ENCODE data around the gene TMOD1.
A peak's percentile ranks its signal among the peaks of the same experiment; 100 is the strongest.

TMOD1 gene

DNA sequence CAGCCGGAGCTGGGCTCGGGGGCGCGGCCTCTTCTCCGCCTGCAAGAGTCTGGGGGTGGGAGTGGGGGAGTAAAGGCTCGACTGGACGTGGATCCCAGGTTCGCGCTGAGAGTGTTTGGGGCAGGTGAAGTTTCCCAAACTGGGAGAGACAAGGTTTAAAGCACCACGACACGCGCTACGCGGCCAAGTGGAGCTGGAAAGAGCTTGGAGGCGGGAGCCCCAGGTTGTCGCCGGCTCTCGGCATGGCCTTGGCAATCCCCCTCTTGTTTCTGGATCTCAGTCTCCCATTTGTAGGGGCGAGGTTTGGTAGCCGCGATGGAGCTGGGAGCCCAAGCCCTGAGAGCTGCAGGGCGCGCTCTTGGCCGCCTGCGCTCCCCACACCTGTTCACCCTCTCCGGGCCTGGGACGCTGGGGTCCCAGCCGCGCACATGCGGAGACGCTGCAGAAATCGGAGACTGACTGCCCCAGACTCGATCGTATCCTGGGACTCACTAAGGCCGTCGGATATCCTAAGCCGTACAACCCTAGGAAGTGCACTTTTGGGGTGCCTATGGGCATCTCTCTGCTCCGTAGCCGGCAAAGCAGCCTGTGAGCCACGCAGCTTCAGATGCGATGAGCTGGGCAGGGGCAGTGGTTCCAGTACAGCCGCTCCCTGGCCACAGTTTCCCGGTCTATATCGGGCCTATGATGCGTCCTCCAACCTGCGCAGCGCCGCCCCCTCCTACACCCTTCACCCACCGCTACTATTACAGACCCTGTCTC lies 937 bp downstream of the TMOD1 start:
- peak; percentile 9 to 28 for DNase-seq (ENCODE audit: low read depth in 1 of 2, low spot score in 1 of 2)
- TF ChIP-seq JUND (IDR thresholded peaks at IDR 0.05; ENCODE audit: low read depth): no peak
- in situ Hi-C loops (cut with HindIII; ENCODE audit: low pct_unique_long_range_greater_than_20kb, low sequenced_read_pairs): no loop called here

DNA sequence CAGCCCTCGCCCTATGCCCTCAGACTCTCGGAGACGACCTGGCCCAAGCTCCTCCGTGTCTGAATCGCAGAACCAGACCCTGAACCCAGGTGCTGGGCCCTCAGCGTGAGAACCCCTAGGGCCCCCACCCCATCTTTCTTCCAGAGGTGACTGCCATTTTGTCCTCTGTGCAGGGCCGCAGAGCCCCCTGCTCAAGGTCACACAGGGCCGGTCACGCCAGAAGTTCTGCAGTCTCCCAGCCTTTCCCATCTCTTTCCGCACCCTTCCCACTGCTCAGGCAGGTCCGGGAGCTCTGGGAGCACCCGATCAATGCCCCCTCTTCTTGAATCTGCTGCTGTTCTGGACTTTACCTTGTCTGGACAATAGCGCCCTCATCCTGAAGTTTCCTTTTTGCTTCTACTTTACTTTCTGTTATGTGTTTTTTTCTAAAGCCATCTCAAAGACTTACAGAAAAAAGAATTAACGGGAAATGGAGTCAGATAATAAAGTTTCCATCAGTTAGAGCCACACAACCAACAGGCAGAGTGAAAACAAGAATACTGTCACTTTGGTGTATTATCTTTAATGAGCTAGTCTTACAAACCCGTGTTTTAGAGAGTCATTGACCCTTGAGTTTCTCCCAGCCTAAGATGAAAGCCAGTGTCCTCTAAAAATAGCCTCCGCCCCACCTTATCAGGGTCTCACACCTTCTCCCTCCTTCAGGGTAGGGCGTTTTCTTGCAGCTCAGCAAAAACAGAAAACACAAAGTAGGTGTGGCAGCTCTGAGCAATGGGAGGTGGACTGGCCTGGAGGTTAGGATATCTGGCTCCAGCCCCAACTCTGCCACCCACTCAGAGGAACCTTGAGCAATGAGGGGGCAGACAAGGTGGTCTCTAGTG lies 1.8 kb downstream of the TMOD1 start:
- in situ Hi-C loops (cut with HindIII; ENCODE audit: low pct_unique_long_range_greater_than_20kb, low sequenced_read_pairs): no loop called here
- DNase-seq (ENCODE audit: low read depth in 1 of 2, low spot score in 1 of 2): no peak
- no peak for TF ChIP-seq JUND (IDR thresholded peaks at IDR 0.05; ENCODE audit: low read depth)

DNA sequence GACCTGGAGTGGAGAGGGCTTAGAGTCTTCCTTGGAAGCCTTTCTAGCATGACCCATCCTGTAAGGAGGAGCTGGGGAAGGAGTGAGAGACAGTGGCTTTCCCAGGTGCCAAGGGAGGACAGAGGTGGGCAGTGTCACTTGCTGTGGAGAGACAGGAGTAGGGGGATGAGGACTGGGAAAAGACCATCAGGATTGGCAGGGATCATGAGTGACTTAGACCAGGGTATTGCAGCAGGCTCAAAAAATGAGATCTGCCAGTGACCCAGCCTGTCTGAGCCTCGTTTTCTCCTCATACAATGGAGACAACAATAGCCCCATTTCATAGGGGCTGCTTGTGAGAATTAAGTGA lies 2.4 kb downstream of the TMOD1 start:
- no peak for DNase-seq (ENCODE audit: low read depth in 1 of 2, low spot score in 1 of 2)
- TF ChIP-seq JUND (IDR thresholded peaks at IDR 0.05; ENCODE audit: low read depth): no peak
- in situ Hi-C loops (cut with HindIII; ENCODE audit: low pct_unique_long_range_greater_than_20kb, low sequenced_read_pairs): no loop called here

DNA sequence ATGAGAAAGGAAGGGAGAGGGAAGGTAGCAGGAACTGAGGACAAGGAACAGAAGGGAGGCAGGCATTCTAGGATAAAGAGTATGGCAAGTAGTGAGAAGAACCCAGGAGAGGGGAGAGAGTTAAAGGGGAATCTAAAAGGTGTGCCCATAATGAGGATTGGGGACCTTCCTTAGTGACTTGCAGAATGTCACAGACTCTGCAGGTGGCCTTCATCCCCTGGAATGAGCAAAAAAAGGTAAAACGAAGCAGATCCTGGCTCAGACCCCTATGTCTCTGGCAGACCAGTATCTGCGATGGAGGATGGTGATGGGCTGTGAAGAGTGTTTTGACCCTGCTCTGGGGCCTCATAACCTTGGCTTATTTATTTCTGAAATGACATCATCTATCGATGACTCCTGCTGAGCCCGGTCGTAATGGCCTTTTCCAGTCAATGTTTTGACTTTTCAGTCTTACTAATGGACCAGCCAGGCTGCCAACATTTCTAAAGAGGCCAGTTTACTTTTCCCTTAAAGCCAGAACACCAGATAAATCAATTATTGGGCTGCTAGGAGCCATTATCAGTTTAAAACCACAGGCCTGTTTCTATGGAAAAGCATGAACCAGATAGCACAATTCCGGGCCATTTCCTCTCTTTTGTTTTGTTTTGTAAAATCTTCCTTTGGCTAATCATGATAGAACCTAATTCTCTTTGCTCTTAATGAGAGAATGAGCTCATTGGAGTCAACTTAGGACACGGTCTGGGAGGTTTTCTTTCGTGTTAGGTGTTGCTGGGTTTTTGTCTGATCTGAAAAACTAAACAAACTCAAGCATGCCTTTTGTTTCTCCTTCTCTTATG lies 3.1 kb downstream of the TMOD1 start:
- no peak for TF ChIP-seq JUND (IDR thresholded peaks at IDR 0.05; ENCODE audit: low read depth)
- in situ Hi-C loops (cut with HindIII; ENCODE audit: low pct_unique_long_range_greater_than_20kb, low sequenced_read_pairs): no loop called here
- no peak for DNase-seq (ENCODE audit: low read depth in 1 of 2, low spot score in 1 of 2)

DNA sequence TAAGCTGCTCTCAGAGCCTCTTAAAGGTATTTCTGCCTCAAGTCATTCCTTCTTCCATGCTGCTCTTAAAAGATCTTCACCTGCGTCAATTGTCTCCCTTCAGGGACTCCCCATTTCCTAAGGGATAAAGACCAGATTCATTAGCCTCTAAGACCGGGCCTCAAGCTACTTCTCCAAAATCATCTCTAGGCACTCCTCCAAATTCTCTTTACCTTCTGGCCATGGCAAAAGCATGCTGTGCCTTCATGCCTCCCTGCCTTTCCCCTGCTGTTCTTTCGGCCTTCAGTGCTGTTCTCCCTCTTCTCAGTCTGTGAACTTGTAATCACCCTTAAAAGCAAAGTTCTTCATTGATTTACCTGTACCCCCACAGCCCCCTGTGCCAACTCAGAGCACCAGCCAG lies 4.4 kb downstream of the TMOD1 start:
- no peak for DNase-seq (ENCODE audit: low read depth in 1 of 2, low spot score in 1 of 2)
- in situ Hi-C loops (cut with HindIII; ENCODE audit: low pct_unique_long_range_greater_than_20kb, low sequenced_read_pairs): no loop called here
- no peak for TF ChIP-seq JUND (IDR thresholded peaks at IDR 0.05; ENCODE audit: low read depth)

DNA sequence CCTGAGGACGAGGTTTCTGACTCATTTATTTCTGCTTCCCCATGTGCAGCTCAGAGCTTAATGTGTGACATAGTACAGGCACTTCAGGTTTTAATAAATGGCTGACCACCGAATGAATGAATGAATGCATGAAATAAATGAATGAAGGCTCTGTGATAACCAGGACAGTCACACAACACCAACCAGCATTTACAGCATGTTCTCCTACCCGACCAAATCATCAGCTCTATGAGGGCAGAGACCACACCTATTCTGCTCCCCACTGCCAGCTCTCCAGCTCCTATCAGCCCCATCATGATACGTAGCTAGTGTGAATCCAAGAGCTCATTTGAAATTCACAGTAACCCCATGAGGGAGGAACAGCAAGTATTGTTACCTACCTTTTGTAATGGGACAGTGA lies 4.8 kb downstream of the TMOD1 start:
- DNase-seq (ENCODE audit: low read depth in 1 of 2, low spot score in 1 of 2): no peak
- in situ Hi-C loops (cut with HindIII; ENCODE audit: low pct_unique_long_range_greater_than_20kb, low sequenced_read_pairs): no loop called here
- no peak for TF ChIP-seq JUND (IDR thresholded peaks at IDR 0.05; ENCODE audit: low read depth)

DNA sequence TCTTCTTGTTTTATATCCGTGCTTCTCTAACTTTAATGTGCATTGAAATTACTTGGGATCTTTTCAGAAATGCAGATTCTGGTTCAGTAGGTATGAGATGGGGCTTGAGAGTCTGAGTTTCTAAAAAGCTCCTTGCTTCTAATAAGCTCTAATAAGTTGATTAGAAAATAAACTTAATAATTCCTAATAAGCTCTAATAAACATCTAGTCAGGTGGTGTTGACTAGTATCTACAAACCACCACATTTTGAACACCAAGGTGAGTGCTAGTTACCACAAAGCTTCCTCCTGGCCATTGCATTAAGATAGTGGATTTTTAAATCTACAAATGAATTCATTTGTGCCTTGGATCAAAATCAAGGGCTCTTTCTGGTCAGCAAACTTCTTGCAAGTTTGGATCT lies 5.3 kb downstream of the TMOD1 start:
- no peak for DNase-seq (ENCODE audit: low read depth in 1 of 2, low spot score in 1 of 2)
- in situ Hi-C loops (cut with HindIII; ENCODE audit: low pct_unique_long_range_greater_than_20kb, low sequenced_read_pairs): no loop called here
- no peak for TF ChIP-seq JUND (IDR thresholded peaks at IDR 0.05; ENCODE audit: low read depth)

DNA sequence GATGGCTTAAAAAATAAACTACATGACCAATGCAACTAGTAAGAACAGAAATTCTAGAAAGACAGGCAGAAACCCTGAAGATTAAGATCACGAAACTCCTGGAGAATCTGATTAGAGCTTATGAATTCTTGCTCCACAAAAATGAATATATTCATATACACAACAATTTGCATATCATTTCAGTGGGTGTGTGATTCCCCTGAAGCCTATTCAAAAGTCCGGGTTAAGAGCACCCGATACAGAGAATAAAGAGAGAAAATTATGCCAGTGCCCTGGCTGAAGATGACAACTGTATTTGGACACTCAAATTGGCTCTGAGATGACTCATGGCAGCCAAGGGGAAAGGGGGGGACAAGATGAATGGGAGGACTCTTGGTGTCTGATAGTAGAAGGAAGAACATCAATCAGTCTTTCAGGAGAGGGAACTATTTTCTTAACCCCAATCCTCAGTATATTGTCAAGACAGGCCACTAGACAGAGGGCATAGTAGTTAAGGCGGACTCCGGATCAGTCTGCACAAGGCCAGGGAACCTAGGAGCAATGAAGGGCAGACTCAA lies 6.0 kb downstream of the TMOD1 start:
- TF ChIP-seq JUND (IDR thresholded peaks at IDR 0.05; ENCODE audit: low read depth): no peak
- in situ Hi-C loops (cut with HindIII; ENCODE audit: low pct_unique_long_range_greater_than_20kb, low sequenced_read_pairs): no loop called here
- no peak for DNase-seq (ENCODE audit: low read depth in 1 of 2, low spot score in 1 of 2)

DNA sequence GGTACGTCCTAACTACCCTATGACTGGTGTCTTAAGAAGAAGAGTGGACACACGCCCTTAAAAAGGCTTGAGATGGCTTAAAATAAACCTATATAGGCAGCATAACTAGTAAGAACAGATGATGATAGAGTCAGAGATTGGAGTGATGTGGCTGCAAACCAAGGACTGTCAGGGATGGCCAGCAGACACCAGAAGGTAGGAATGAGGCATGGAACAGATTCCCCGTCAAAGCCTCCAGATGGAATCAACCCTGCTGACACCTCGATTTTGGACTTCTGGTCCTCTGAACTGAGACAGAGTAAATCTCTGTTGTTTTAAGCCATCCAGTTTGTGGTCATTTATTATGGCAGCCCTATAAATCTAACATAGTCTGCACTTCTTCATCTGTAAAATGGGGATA lies 7.4 kb downstream of the TMOD1 start:
- no peak for DNase-seq (ENCODE audit: low read depth in 1 of 2, low spot score in 1 of 2)
- in situ Hi-C loops (cut with HindIII; ENCODE audit: low pct_unique_long_range_greater_than_20kb, low sequenced_read_pairs): no loop called here
- no peak for TF ChIP-seq JUND (IDR thresholded peaks at IDR 0.05; ENCODE audit: low read depth)

DNA sequence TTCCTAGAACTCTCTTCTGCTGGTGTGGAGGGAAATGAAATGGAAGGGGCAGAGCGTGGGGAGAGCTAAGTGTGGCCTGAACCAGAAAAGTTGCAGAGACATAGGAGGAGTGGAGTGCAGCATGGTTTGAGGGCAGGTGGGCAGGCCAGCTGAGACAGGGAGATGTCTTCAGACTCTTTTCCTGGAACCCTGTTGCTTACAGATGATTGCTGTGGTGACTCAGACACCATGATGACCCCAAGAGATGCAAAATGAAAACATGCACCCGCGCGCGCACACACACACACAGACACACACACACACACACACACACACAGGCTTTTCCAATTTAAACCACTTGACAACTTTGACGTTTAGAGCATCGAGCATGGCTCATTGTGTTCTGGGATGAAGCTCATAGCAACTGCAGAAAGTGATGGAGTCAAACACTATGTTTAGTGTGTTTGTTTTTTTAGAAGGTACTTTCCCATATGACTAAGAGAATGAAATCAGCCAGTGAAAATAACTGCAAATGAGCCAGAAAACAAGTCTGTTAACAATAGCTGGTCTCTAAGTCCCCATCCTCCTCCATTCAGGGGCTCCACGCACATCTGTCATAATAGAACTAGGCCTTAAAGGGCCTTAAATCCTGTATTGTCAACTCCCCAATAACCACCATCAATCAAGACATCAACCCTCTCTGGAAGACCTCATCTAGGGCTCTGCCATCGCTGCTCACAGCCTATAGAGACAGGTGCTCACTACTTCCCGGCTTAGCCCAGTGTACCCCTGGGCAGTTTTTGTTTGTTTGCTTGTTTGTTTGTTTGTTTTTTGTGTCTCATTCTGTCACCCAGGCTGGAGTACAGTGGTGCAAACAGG lies 9.6 kb downstream of the TMOD1 start:
- no peak for DNase-seq (ENCODE audit: low read depth in 1 of 2, low spot score in 1 of 2)
- TF ChIP-seq JUND (IDR thresholded peaks at IDR 0.05; ENCODE audit: low read depth): no peak
- in situ Hi-C loops (cut with HindIII; ENCODE audit: low pct_unique_long_range_greater_than_20kb, low sequenced_read_pairs): no loop called here

DNA sequence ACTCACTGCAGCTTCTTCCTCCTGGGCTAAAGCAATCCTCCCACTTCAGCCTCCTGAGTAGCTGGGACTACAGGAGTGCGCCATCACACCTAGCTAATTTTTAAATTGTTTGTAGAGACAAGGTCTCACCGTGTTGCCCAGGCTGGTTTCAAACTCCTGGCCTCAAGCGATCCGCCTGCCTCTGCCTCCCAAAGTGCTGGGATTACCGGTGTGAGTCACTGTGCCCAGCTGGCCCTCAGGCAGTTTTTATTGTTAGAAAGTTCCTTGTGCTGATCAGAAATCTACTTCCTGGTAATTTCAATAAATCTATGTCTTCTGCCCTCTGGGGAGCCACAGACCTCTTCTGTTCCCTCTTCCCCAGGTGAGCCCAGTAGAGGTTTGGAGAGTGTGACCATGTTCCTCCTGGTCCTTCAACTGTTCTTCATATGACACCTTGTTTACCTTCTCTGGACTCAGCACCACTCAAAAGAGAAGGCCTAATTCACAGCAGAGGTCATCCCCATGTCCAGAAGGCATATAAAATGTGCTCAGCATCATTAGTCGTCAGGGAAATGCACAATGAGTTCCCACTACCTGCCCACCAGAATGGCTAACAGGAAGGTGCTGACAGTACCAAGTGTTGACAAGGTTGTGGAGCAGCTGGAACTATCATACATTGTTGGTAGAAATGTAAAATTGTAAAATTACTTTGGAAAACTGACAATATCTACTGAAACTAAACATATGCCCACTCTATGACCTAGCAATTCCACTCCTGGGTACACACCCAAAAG lies 10.4 kb downstream of the TMOD1 start:
- in situ Hi-C loops (cut with HindIII; ENCODE audit: low pct_unique_long_range_greater_than_20kb, low sequenced_read_pairs): no loop called here
- TF ChIP-seq JUND (IDR thresholded peaks at IDR 0.05; ENCODE audit: low read depth): no peak
- peak in 1 of 2 experiments; percentile 43 for DNase-seq (ENCODE audit: low read depth in 1 of 2, low spot score in 1 of 2)

Measured in T47D (cell line).